MCF 10A (cell line): Measurements from ENCODE around the gene FXN. TPM values are rescaled to one million over a fixed set of nuclear protein-coding genes. Genes with fewer than 3 reads are reported as not detected.

Experiments used
- BruUV-seq: library from RNA; stranded (reverse); fragments of 400-500 nt; replicated peaks from 2 replicates; lab custom pipeline; 2021; lab: Mats Ljungman, UMichigan
- CTCF ChIA-PET: fragments of 300-600 bp; sonication (Branson Sonifier 250); formaldehyde crosslinking; extraction: SDS; loops from one replicate; lab custom pipeline; 2021; ENCODE audit warnings: antibody characterized with exemption, inconsistent platforms; lab: Yijun Ruan, JAX
- POLR2A ChIA-PET: fragments of 300-600, 350-650 bp; sonication (Branson Sonifier 250); formaldehyde crosslinking; extraction: SDS; loops from one replicate; lab custom pipeline; 2020; ENCODE audit warnings: antibody characterized with exemption, inconsistent platforms; lab: Yijun Ruan, JAX
- DNase-seq: peaks from one replicate; pipeline ENCODE4 v3.0.0-alpha.2; 2018; ENCODE audit not compliant: unreplicated experiment
- H3K27ac Mint-ChIP-seq: one replicate; pipeline ENCODE4 v1.8.0; 2022; ENCODE audit warnings: mild to moderate bottlenecking, low read depth, mixed read lengths; ENCODE audit not compliant: unreplicated experiment
- H3K27me3 Mint-ChIP-seq: one replicate; pipeline ENCODE4 v1.8.0; 2022; ENCODE audit warnings: mixed read lengths; ENCODE audit not compliant: insufficient read depth, unreplicated experiment
- H3K36me3 Mint-ChIP-seq: one replicate; pipeline ENCODE4 v1.8.0; 2022; ENCODE audit warnings: mild to moderate bottlenecking, moderate library complexity, mixed read lengths; ENCODE audit not compliant: insufficient read depth, unreplicated experiment
- H3K4me1 Mint-ChIP-seq: one replicate; pipeline ENCODE4 v1.8.0; 2022; ENCODE audit warnings: mixed read lengths; ENCODE audit not compliant: insufficient read depth, unreplicated experiment
- H3K4me3 Mint-ChIP-seq: one replicate; pipeline ENCODE4 v1.8.0; 2022; ENCODE audit warnings: mild to moderate bottlenecking, moderate library complexity, mixed read lengths; ENCODE audit not compliant: unreplicated experiment
- H3K9me3 Mint-ChIP-seq: one replicate; pipeline ENCODE4 v1.8.0; 2022; ENCODE audit warnings: mixed read lengths; ENCODE audit not compliant: unreplicated experiment
- CTCF ChIP-seq: fragments of 200-600 bp; IDR thresholded peaks from one replicate; pipeline ENCODE4 v1.8.0; 2022; ENCODE audit warnings: antibody characterized with exemption, mild to moderate bottlenecking; ENCODE audit not compliant: unreplicated experiment
- intact Hi-C: fragments of 100-400 bp; cut with micrococcal nuclease; formaldehyde crosslinking; loops from 2 replicates; pipeline ENCODE4 v1.14.1; 2022
- total RNA-seq: library from RNA; stranded (reverse); gene quantifications from 2 replicates; pipeline ENCODE4 v1.2.3, GENCODE V29; 2022

The FXN gene
- total RNA-seq, 1 experiment from 2014 or later: 31.6 TPM

- POLR2A ChIA-PET: interaction anchor here (0.8 kb wide), 1 partner anchor 25 kb away, joined by 8 read pairs; the partner anchor contains the start of gene FXN
- no peaks in the 10 kb centered on the region for H3K36me3 Mint-ChIP-seq
- CTCF ChIA-PET: interaction anchor here (0.7 to 2.4 kb wide), 6 partner anchors 10 to 503 kb away, joined by 3 to 14 read pairs (median 5); partner anchors contain the start of gene FXN
- peaks cover 3% of the 10 kb centered on the region for H3K4me1 Mint-ChIP-seq
- DNase-seq: no peak
- H3K27ac Mint-ChIP-seq: no peak overlapping the region
- H3K9me3 Mint-ChIP-seq: no peaks in the 10 kb centered on the region
- H3K4me3 Mint-ChIP-seq: no peak overlapping the region
- no TSS peak for BruUV-seq
- intact Hi-C loops: no loop called here
- H3K27me3 Mint-ChIP-seq: peaks cover 41% of the 10 kb centered on the region
- TF ChIP-seq CTCF: no peak
Observed at GRCh38 chr9:69009708-69010107, 25.8 kb upstream of the FXN start.

GRCh38 chr9:69012696-69013381, 22.7 kb upstream of the FXN start:
- Mint-ChIP-seq H3K36me3 (no peaks in the 10 kb centered on the region), H3K9me3 (no peaks in the 10 kb centered on the region), H3K27me3 (peaks cover 43% of the 10 kb centered on the region), H3K27ac (peak overlapping the region; percentile 63), H3K4me3 (no peak overlapping the region), H3K4me1 (no peaks in the 10 kb centered on the region)
- DNase-seq: no peak
- no TSS peak for BruUV-seq
- POLR2A ChIA-PET: no interaction called here
- CTCF ChIA-PET: interaction anchor here (0.6 to 2.7 kb wide), 5 partner anchors 11 to 673 kb away, joined by 3 to 14 read pairs (median 4); no protein-coding TSS in a partner anchor
- intact Hi-C loops: no loop called here
- no peak for TF ChIP-seq CTCF

GRCh38 chr9:69013382-69013727, 22.2 kb upstream of the FXN start:
- no peak overlapping the region for H3K4me3 Mint-ChIP-seq
- ChIA-PET CTCF (interaction anchor here (0.6 to 2.7 kb wide), 3 partner anchors 13 to 672 kb away, joined by 3 to 14 read pairs (median 11); no protein-coding TSS in a partner anchor), POLR2A (no interaction called here)
- no peak overlapping the region for H3K27ac Mint-ChIP-seq
- no peaks in the 10 kb centered on the region for H3K36me3 Mint-ChIP-seq
- no TSS peak for BruUV-seq
- no peaks in the 10 kb centered on the region for H3K4me1 Mint-ChIP-seq
- no peaks in the 10 kb centered on the region for H3K9me3 Mint-ChIP-seq
- H3K27me3 Mint-ChIP-seq: peaks cover 38% of the 10 kb centered on the region
- no peak for TF ChIP-seq CTCF
- no peak for DNase-seq
- intact Hi-C loops: no loop called here

GRCh38 chr9:69014013-69014412, 21.5 kb upstream of the FXN start, which contains the start of gene PRKACG:
TSS of gene PRKACG (minus strand) at chr9:69014113. CDS start at chr9:69014092, 21 bp downstream.
- H3K27ac Mint-ChIP-seq: no peak within 1 kb of the TSS
- H3K4me1 Mint-ChIP-seq: no peaks in the 10 kb centered on the region
- no peaks in the 10 kb centered on the region for H3K36me3 Mint-ChIP-seq
- no peak for TF ChIP-seq CTCF
- no peaks in the 10 kb centered on the region for H3K9me3 Mint-ChIP-seq
- no TSS peak for BruUV-seq
- CTCF ChIA-PET: interaction anchor here (2.2 to 2.7 kb wide), 2 partner anchors 14 kb away, joined by 11 to 14 read pairs; no protein-coding TSS in a partner anchor
- POLR2A ChIA-PET: interaction anchor here (0.5 kb wide), 1 partner anchor 239 kb away, joined by 3 read pairs; no protein-coding TSS in a partner anchor
- peaks cover 32% of the 10 kb centered on the region for H3K27me3 Mint-ChIP-seq
- H3K4me3 Mint-ChIP-seq: no peak within 1 kb of the TSS
- DNase-seq: no peak
- intact Hi-C loops: no loop called here
